Stimulated activated CD8-positive, alpha-beta memory T cell treated with anti-CD3 and anti-CD28 coated beads, Interleukin-12 subunit alpha, Interleukin-12 subunit beta, amount 100 ng/mL, for 24 hours (primary cell): Measurements from ENCODE around the gene NDUFAF7.
"Not testable (repeated sequence)": the region's sequence is repeated elsewhere in the genome, so short reads cannot be mapped to it uniquely, and the experiment has no call there.

ENCODE experiments used
- DNase-seq: peaks from one replicate; pipeline ENCODE4 v3.0.0-alpha.2; 2020; ENCODE audit errors: extremely low read depth

Gene NDUFAF7

DNA sequence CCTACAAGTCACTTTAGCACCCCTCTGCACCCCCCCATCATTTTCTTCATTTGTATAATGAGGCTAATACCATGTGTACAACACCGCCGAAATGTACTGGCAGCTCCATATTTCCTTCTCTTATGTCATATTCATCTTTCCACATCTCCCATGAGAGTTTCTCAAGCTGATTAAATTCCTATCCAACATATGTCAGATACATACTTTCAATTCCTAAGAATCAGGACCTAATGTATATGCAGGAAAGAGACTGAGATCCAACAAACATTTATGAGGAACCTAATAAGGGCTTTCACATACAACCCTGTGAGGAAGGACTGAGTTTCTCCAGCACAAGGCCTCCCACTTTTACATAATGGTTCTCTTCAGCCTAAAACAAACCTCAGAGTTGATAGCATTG, 51.3 kb downstream of the NDUFAF7 start:
- DNase-seq, result no peak

DNA sequence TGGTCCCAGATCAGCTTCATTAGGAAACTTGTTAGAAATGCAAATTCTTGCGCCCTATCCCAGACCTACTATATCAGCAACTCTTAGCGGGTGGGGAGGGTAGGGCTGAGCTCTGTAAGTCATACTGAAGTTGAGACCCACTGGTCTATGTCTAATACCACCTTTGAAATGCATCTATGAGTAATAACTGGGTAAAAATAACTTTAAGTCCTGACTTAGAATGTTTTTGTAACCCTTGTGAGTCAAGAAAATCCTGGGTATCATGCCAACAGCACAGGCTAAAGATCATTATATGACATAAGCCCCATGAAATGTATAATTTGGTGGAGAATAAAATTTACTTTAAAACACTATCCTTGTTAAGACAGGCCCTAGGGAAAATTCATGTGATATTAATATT, 51.7 kb downstream of the NDUFAF7 start:
- DNase-seq, result no peak

DNA sequence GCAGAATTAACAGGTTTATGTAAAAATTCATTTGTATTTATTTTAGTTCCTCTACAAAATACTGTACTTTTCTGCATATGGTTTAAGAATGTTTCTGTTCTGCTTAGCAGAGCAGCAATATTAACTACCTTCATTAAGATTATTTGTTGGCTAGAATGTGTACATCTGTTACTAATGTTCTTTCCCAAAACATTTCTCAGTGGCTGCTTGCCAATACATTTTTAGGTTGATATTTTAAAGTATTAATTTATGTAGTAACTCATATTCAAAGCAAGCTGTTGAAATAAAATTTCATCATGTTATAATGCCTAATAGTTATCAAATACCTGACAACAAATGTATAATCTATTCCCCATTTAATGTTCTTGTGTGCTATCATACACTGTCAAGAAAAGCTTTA, 52.9 kb downstream of the NDUFAF7 start:
- DNase-seq, result no peak

DNA sequence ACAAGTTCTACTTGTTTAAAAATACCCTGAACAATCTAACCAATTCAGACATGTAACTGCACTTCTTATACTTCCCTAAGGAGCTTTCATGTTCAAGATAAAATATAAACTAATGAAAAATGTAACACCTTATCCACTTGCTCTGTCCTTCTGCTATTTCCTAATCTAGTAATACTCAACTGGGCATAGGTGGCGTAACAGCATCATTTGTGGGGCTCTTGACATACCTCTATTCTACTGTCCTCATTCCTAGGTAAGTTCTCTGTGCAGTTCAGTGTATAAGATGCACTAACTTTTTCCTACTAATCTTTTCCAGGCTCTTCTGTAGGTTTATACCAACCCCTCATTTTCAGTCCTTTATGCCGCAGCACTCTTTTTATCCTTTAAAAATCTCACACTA, 56.5 kb downstream of the NDUFAF7 start:
- no peak for DNase-seq

DNA sequence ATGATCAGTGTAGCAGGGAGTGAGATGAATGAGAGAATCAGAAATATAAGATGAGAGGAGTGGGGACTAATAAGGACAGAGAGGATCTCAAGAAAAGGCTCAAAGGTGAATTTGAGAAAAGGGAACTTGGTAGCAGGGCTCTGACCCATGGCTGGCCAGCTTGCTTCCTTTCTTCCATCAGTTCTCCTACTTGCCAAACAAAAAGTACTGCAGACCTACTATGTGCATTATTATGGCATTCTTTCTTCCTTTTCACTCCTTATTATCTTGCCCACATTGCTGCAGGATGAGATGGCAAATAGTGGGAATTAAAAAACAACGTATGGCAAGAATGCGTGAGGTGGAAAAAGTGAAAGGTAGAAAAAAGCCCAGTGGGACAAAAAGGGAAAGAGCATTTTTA, 60.2 kb downstream of the NDUFAF7 start:
- DNase-seq, result no peak

DNA sequence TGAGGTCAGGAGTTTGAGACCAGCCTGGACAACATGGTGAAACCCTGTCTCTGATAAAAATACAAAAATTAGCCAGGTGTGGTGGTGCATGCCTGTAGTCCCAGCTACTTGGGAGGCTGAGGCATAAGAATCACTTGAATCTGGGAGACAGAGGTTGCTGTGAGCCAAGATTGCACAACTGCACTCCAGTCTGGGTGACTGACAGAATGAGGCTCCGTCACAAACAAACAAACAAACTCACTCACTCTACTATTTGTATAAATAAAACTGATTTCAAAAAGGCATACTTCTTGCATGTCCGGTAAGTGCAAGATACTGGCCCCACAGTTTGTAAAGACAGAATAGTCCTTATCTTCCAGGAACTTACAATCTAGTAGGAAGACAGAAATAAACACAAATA, 63.4 kb downstream of the NDUFAF7 start:
- DNase-seq, result not testable (repeated sequence)

DNA sequence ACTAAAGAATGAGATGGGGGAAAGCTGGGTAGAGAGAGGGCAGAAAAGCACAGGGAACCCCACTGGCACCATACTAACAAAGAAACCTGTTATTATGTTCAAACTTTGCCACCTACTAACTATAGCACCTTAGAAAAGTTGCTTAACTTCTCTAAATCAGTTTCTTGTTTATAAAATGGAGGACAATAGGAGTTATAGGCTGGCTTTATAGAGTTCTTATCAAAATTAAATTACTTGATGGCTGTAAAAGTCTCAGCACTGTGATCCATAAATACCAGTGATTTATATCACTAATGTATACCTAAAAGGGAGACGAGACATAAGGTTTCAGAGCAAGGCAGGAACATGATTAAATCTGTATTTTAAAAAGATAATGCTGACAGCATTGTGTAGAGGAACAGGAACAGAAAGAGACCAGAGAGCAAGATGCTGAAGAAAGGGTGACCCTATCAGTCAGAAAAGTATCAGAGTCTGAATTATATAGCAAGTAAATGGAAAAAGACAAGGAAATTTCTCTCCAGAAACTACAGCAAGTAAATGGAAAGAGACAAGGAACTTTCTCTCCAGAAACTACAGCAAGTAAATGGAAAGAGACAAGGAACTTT, 64.1 kb downstream of the NDUFAF7 start:
- no peak for DNase-seq

DNA sequence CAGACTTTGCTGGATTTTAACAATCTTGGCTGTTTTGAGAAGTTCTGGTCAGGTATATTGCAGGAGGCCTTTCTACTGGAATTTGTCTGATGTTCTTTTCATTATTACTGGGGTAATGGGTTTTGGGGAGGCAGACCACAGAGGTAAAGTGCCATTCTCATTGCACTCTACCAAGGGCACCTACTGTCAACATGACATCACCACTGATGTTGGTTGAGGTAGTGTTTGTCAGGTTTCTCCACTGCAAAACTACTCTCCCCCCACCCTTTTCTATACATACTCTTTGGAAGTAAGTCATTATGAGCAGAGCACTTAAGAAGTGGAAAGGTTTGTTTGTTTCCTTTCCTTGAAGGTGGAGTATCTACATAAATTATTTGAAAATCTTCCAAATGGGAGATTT, 66.2 kb downstream of the NDUFAF7 start:
- no peak for DNase-seq
